Measurements from ENCODE around the gene POC1A. TPM values are rescaled to one million over a fixed set of nuclear protein-coding genes. Genes with fewer than 3 reads are reported as not detected.

POC1A gene
- total and polyA plus RNA-seq, 2 of the 8 experiments (the other 6 are each of a cell fraction or from before 2014, with no cell fraction given), result 35.7 to 39.2 TPM

- no peak for TF ChIP-seq NANOG (IDR thresholded peaks at IDR 0.05; ENCODE audit: insufficient read depth, low read depth, low read length, poor library complexity, severe bottlenecking)
- TF ChIP-seq MAX (IDR thresholded peaks at IDR 0.05), result no peak
- TF ChIP-seq EZH2 (IDR thresholded peaks at IDR 0.05; ENCODE audit: low read depth, low read length, severe bottlenecking), result no peak
- TF ChIP-seq CHD7 (IDR thresholded peaks at IDR 0.05; ENCODE audit: insufficient replicate concordance, low read length), result no peak
- no peak for TF ChIP-seq SP4 (IDR thresholded peaks at IDR 0.05; ENCODE audit: low read length)
- TF ChIP-seq GABPA (IDR thresholded peaks at IDR 0.05; ENCODE audit: borderline replicate concordance, insufficient read depth, low read length), result no peak
These were observed 33.4 kb downstream of the POC1A start (continued) for GRCh38 chr3:52120556-52121463.

All from H1 (cell line).